Measurements from ENCODE around the gene CFB. TPM values are rescaled to one million over a fixed set of nuclear protein-coding genes. Genes with fewer than 3 reads are reported as not detected.

The CFB gene
- total and polyA plus RNA-seq, 2 of the 13 experiments (the other 11 are each of a cell fraction or from before 2014, with no cell fraction given): 171 to 513 TPM

GRCh38 chr6:31927242-31927862 is 18.5 kb upstream of the CFB start, which contains the start of gene C2 (continued):
- TF ChIP-seq FIP1L1 (IDR thresholded peaks at IDR 0.05; ENCODE audit: borderline replicate concordance, insufficient read depth, low read depth, low read length): 0 out of 2 replicates have a peak, but pooled peaks have one; percentile 19
- TF ChIP-seq ADNP (CRISPR knock-in tag; IDR thresholded peaks at IDR 0.05): no peak
- no peak for TF ChIP-seq DNMT3B (CRISPR knock-in tag; conservative IDR thresholded peaks at IDR 0.05)
- TF ChIP-seq PCBP1 (IDR thresholded peaks at IDR 0.05; ENCODE audit: borderline replicate concordance, low read depth, low read length): no peak
- TF ChIP-seq, protein P1, sequence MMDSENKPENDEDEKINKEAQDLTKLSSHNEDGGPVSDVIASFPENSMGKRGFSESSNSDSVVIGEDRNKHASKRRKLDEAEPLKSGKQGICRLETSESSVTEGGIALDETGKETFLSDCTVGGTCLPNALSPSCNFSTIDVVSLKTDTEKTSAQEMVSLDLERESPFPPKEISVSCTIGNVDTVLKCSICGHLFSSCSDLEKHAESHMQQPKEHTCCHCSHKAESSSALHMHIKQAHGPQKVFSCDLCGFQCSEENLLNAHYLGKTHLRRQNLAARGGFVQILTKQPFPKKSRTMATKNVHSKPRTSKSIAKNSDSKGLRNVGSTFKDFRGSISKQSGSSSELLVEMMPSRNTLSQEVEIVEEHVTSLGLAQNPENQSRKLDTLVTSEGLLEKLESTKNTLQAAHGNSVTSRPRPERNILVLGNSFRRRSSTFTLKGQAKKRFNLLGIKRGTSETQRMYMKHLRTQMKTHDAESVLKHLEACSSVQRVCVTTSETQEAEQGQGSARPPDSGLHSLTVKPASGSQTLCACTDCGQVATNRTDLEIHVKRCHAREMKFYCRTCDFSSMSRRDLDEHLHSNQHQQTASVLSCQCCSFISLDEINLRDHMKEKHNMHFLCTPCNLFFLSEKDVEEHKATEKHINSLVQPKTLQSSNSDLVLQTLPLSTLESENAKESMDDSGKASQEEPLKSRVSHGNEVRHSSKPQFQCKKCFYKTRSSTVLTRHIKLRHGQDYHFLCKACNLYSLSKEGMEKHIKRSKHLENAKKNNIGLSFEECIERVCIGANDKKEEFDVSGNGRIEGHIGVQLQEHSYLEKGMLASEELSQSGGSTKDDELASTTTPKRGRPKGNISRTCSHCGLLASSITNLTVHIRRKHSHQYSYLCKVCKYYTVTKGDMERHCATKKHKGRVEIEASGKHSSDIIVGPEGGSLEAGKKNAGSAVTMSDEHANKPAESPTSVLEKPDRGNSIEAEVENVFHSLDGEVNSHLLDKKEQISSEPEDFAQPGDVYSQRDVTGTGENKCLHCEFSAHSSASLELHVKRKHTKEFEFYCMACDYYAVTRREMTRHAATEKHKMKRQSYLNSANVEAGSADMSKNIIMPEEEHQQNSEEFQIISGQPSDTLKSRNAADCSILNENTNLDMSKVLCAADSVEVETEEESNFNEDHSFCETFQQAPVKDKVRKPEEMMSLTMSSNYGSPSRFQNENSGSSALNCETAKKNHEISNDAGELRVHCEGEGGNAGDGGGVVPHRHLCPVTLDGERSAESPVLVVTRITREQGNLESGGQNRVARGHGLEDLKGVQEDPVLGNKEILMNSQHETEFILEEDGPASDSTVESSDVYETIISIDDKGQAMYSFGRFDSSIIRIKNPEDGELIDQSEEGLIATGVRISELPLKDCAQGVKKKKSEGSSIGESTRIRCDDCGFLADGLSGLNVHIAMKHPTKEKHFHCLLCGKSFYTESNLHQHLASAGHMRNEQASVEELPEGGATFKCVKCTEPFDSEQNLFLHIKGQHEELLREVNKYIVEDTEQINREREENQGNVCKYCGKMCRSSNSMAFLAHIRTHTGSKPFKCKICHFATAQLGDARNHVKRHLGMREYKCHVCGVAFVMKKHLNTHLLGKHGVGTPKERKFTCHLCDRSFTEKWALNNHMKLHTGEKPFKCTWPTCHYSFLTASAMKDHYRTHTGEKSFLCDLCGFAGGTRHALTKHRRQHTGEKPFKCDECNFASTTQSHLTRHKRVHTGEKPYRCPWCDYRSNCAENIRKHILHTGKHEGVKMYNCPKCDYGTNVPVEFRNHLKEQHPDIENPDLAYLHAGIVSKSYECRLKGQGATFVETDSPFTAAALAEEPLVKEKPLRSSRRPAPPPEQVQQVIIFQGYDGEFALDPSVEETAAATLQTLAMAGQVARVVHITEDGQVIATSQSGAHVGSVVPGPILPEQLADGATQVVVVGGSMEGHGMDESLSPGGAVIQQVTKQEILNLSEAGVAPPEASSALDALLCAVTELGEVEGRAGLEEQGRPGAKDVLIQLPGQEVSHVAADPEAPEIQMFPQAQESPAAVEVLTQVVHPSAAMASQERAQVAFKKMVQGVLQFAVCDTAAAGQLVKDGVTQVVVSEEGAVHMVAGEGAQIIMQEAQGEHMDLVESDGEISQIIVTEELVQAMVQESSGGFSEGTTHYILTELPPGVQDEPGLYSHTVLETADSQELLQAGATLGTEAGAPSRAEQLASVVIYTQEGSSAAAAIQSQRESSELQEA (CRISPR knock-in tag; IDR thresholded peaks at IDR 0.05; ENCODE audit: not compliant biosample characterization): no peak
- peak; percentile 99 for TF ChIP-seq ZBTB43 (CRISPR knock-in tag; conservative IDR thresholded peaks at IDR 0.05)
- TF ChIP-seq HDAC2 (CRISPR knock-in tag; IDR thresholded peaks at IDR 0.05): peak; percentile 99
- TF ChIP-seq RORA (CRISPR knock-in tag; IDR thresholded peaks at IDR 0.05): no peak
- TF ChIP-seq IKZF1 (IDR thresholded peaks at IDR 0.05): no peak
- TF ChIP-seq HOXA3 (CRISPR knock-in tag; IDR thresholded peaks at IDR 0.05): peak; percentile 93
- TF ChIP-seq, protein P2, sequence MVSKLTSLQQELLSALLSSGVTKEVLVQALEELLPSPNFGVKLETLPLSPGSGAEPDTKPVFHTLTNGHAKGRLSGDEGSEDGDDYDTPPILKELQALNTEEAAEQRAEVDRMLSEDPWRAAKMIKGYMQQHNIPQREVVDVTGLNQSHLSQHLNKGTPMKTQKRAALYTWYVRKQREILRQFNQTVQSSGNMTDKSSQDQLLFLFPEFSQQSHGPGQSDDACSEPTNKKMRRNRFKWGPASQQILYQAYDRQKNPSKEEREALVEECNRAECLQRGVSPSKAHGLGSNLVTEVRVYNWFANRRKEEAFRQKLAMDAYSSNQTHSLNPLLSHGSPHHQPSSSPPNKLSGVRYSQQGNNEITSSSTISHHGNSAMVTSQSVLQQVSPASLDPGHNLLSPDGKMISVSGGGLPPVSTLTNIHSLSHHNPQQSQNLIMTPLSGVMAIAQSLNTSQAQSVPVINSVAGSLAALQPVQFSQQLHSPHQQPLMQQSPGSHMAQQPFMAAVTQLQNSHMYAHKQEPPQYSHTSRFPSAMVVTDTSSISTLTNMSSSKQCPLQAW (CRISPR knock-in tag; IDR thresholded peaks at IDR 0.05): peak; percentile 55
- TF ChIP-seq, protein P3, sequence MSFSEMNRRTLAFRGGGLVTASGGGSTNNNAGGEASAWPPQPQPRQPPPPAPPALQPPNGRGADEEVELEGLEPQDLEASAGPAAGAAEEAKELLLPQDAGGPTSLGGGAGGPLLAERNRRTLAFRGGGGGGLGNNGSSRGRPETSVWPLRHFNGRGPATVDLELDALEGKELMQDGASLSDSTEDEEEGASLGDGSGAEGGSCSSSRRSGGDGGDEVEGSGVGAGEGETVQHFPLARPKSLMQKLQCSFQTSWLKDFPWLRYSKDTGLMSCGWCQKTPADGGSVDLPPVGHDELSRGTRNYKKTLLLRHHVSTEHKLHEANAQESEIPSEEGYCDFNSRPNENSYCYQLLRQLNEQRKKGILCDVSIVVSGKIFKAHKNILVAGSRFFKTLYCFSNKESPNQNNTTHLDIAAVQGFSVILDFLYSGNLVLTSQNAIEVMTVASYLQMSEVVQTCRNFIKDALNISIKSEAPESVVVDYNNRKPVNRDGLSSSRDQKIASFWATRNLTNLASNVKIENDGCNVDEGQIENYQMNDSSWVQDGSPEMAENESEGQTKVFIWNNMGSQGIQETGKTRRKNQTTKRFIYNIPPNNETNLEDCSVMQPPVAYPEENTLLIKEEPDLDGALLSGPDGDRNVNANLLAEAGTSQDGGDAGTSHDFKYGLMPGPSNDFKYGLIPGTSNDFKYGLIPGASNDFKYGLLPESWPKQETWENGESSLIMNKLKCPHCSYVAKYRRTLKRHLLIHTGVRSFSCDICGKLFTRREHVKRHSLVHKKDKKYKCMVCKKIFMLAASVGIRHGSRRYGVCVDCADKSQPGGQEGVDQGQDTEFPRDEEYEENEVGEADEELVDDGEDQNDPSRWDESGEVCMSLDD (CRISPR knock-in tag; IDR thresholded peaks at IDR 0.05; ENCODE audit: borderline replicate concordance): no peak
- no peak for TF ChIP-seq ZSCAN20 (CRISPR knock-in tag; IDR thresholded peaks at IDR 0.05; ENCODE audit: borderline replicate concordance)
- no peak; the same call in 1 of the 2 replicates for TF ChIP-seq NFKB2 (CRISPR knock-in tag; IDR thresholded peaks at IDR 0.05; ENCODE audit: borderline replicate concordance)
- peak; percentile 80; the same call in 1 of the 2 replicates for TF ChIP-seq CC2D1A (CRISPR knock-in tag; IDR thresholded peaks at IDR 0.05)
- TF ChIP-seq ZNF251 (CRISPR knock-in tag; IDR thresholded peaks at IDR 0.05): no peak
